Lower lobe of right lung (tissue), 2 donors: ENCODE measurements around the gene NMNAT3. TPM values are rescaled to one million over a fixed set of nuclear protein-coding genes. Genes with fewer than 3 reads are reported as not detected.
A peak's percentile ranks its signal among the peaks of the same experiment; 100 is the strongest.

ENCODE experiments used
- ATAC-seq, 2 donors: fragments of 200-7000 bp; cut with Tn5 transposase; one replicate each; pipeline ENCODE4 v1.9.1; 2020 to 2022; ENCODE audit warnings: mild to moderate bottlenecking in 2 of 2, moderate library complexity in 2 of 2
- DNase-seq: peaks from one replicate; pipeline ENCODE4 v3.0.0-alpha.2; 2020
- H3K27ac ChIP-seq: fragments of 200-600 bp; one replicate; pipeline ENCODE4 v1.8.0; 2022
- H3K27me3 ChIP-seq: fragments of 200-600 bp; one replicate; pipeline ENCODE4 v1.8.0; 2022; ENCODE audit warnings: low read depth
- H3K36me3 ChIP-seq: fragments of 200-600 bp; one replicate; pipeline ENCODE4 v1.8.0; 2022; ENCODE audit warnings: mild to moderate bottlenecking
- H3K4me1 ChIP-seq: fragments of 200-600 bp; one replicate; pipeline ENCODE4 v1.8.0; 2022
- H3K4me3 ChIP-seq: fragments of 200-600 bp; one replicate; pipeline ENCODE4 v1.8.0; 2022; ENCODE audit warnings: mild to moderate bottlenecking
- H3K9me3 ChIP-seq: fragments of 200-600 bp; one replicate; pipeline ENCODE4 v1.8.0; 2022
- CTCF ChIP-seq: fragments of 200-600 bp; IDR thresholded peaks from one replicate; pipeline ENCODE4 v1.8.0; 2022; ENCODE audit warnings: antibody characterized with exemption, mild to moderate bottlenecking
- intact Hi-C: fragments of 100-400 bp; cut with DNase I; formaldehyde crosslinking; loops from one replicate; pipeline ENCODE4 v1.11.0; 2022
- total RNA-seq: library from RNA; stranded (reverse); fragmentation: NEBNext Ultra II Directional; extraction: Animal tissue kit (Norgen Biotek cat#: 25700); gene quantifications from one replicate; pipeline ENCODE4 v1.2.1, GENCODE V29; 2021
- donor health status: DM: no; HTN: yes; CAD: no; lungs with severe emphysema.

NMNAT3 gene
- total RNA-seq, 1 donor from 2014 or later, result 5.8 TPM

- H3K4me1 ChIP-seq, result no peaks in the 10 kb centered on the region
- peak; percentile 20 to 38 for ATAC-seq
- intact Hi-C loops, result no loop called here
- no peak overlapping the region for H3K4me3 ChIP-seq
- H3K27ac ChIP-seq, result no peak overlapping the region
- H3K27me3 ChIP-seq, result no peaks in the 10 kb centered on the region
- no peak for TF ChIP-seq CTCF
- no peaks in the 10 kb centered on the region for H3K36me3 ChIP-seq
- DNase-seq, result no peak
- no peaks in the 10 kb centered on the region for H3K9me3 ChIP-seq
Observed at GRCh38 chr3:139521144-139521543, 156.6 kb downstream of the NMNAT3 start.

DNA sequence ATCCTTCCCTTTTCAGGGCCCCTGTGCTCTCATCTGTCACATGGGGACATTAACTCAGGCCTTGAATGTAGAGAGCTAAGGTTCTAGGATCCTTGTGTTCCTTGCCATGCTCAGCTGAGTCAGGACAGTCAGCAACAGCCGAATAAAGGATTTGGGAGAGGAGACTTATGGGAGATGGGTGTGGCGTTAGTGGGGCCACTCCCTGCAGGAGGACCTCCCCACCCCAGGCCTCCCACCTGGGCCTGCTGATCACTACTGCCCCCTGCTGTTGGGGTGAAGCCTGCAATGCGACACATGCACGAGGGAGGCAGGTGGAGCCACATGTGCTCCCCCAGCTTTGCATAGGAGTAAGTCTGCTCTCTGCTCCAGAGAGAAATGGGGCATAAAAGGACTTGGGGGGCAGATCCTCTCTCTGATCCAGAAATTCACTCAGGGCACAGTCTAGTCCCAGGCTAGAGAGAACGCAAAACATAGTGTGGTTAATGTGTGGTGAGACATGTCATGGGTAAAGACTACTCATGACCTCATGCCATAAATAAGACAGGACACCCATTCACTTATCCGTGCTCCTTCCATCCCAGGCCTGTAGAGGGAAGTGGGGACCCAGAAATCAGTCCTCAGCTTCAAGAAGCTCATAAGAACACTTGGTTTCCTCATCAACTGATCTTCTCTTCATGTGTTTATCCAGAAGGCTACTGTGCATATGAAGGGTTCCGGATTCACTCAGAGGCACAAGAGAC, 157.6 kb downstream of the NMNAT3 start:
- Histone ChIP-seq H3K27ac (no peak overlapping the region), H3K9me3 (no peaks in the 10 kb centered on the region), H3K4me3 (no peak overlapping the region), H3K27me3 (no peaks in the 10 kb centered on the region), H3K36me3 (no peaks in the 10 kb centered on the region), H3K4me1 (no peaks in the 10 kb centered on the region)
- intact Hi-C loops, result no loop called here
- peak; percentile 29 for TF ChIP-seq CTCF
- peak; percentile 55 to 57 for ATAC-seq
- no peak for DNase-seq

DNA sequence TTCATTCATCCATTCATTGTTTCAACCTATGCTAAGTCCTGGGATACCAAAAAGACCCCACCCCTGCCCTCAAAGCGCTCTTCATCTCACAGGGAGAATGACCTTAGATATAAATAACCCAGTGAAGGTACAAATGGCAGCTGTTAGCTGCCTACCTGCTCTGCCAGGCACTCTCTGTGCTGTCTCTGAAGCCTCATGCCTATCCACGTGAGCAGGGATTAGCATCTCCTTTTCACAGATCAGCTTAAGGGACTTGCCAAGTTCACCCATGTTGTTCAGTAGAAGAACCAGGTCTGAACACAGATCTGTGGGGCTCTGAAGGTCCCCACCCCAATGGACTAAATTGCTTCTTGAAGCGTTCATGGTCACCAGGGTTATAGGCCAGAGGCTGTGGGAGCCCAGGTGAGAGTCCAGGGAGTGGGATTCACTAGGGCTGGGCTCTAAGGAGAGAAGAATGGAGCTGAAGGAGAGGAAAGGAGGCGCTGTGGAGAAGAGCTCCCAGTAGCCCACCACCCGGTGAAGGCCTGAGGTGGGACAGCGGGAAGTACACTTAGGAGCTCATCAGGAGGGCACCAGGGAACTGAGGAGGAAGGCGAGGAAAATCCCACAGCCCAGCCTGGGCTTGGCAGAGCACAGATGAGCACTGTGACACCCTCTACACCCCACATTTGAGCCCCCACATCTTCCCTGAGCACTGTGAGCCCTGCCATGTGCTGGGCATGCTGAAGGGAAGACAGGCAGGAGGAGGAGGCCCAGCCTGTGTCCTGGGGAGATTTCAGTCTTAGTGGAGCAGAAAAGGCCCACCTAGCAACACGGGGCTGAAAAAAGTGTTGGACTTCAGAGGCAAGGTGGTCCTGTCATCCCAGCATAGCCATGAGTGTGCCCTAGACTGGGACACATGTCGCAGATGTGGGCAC, 158.6 kb downstream of the NMNAT3 start:
- Histone ChIP-seq H3K27me3 (no peaks in the 10 kb centered on the region), H3K4me3 (no peak overlapping the region), H3K27ac (no peak overlapping the region), H3K4me1 (no peaks in the 10 kb centered on the region), H3K9me3 (no peaks in the 10 kb centered on the region), H3K36me3 (no peaks in the 10 kb centered on the region)
- no peak for TF ChIP-seq CTCF
- ATAC-seq, result no peak
- DNase-seq, result no peak
- intact Hi-C loops, result no loop called here

- H3K27me3 ChIP-seq, result no peaks in the 10 kb centered on the region
- H3K4me1 ChIP-seq, result no peaks in the 10 kb centered on the region
- intact Hi-C loops, result no loop called here
- H3K4me3 ChIP-seq, result no peak overlapping the region
- no peak for DNase-seq
- H3K36me3 ChIP-seq, result no peaks in the 10 kb centered on the region
- no peak for ATAC-seq
- H3K27ac ChIP-seq, result no peak overlapping the region
- no peak for TF ChIP-seq CTCF
- no peaks in the 10 kb centered on the region for H3K9me3 ChIP-seq
Observed at GRCh38 chr3:139518306-139518705, 159.5 kb downstream of the NMNAT3 start.

DNA sequence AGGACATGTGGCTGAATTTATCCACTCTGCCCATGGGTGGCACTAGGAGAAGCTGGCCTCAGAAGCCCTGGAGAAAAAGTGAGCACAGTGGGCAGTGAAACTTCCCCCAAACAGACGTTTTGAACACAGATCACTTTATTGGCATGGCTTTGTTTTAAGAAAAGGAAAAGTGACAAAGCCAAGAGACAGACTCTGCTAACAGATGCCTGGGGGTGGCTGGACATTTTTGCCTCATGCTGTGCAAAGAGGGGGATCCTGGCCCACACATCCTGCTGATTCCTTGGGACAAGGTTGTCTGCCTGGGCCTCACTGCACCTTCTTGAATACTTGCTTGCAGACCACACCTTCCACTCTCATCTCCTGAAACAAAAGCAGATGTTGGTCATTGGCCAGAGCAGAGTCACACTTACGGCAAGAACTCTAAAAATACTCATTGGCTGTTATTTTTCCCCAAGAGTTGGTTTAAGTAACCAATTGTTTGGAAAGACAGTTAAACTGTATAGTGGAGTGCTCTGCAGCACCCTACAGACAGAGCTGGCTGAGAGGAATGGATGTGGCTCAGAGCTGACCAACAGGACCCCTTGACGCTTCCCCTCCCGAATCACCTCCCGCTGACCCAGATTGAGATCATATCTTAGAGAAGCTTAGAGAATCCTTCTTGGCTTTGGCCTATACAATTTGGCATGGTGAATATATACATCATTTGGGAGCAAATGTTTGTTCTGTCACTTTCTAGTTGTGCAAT, 160.3 kb downstream of the NMNAT3 start:
- DNase-seq (no peak), ATAC-seq (no peak)
- intact Hi-C loops, result no loop called here
- no peak overlapping the region for H3K4me3 ChIP-seq
- H3K36me3 ChIP-seq, result no peaks in the 10 kb centered on the region
- no peaks in the 10 kb centered on the region for H3K4me1 ChIP-seq
- no peaks in the 10 kb centered on the region for H3K9me3 ChIP-seq
- H3K27ac ChIP-seq, result no peak overlapping the region
- H3K27me3 ChIP-seq, result no peaks in the 10 kb centered on the region
- no peak for TF ChIP-seq CTCF
